Suprapubic skin (tissue), 4 donors: ENCODE results near the gene BRWD1.

Source experiments
- CTCF ChIP-seq, 2 donors: fragments of 200-600 bp in 1 of 2; fragments of 450-650 bp in 1 of 2; sonication (generic) in 1 of 2; IDR thresholded peaks; one replicate each; pipeline ENCODE4 v1.5.1; 2016 to 2019; ENCODE audit warnings: antibody characterized with exemption in 2 of 2, mild to moderate bottlenecking in 1 of 2, moderate library complexity in 1 of 2
- EP300 ChIP-seq: sonication (generic); formaldehyde crosslinking; IDR thresholded peaks from one replicate; pipeline ENCODE4 v1.6.1; 2017; ENCODE audit warnings: antibody characterized with exemption
- POLR2A ChIP-seq, 2 donors: fragments of 450-650 bp; IDR thresholded peaks; one replicate each; pipeline ENCODE4 v1.6.1; 2017; ENCODE audit warnings: antibody characterized with exemption in 2 of 2, mild to moderate bottlenecking in 2 of 2, moderate library complexity in 2 of 2
- POLR2AphosphoS5 ChIP-seq, 3 donors: sonication (generic); formaldehyde crosslinking; IDR thresholded peaks; one replicate each; pipeline ENCODE4 v1.6.1; 2017; ENCODE audit warnings: antibody characterized with exemption in 3 of 3

- no peak for TF ChIP-seq POLR2A (IDR thresholded peaks at IDR 0.05)
- TF ChIP-seq CTCF (IDR thresholded peaks at IDR 0.05) = no peak
- no peak for TF ChIP-seq POLR2AphosphoS5 (IDR thresholded peaks at IDR 0.05)
- no peak for TF ChIP-seq EP300
These were observed 16.5 kb downstream of the BRWD1 start for GRCh38 chr21:39296891-39297290.
